ENCODE data around the gene LDLRAD1. TPM values are rescaled to one million over a fixed set of nuclear protein-coding genes. Genes with fewer than 3 reads are reported as not detected.
A peak's percentile ranks its signal among the peaks of the same experiment; 100 is the strongest.

Gene LDLRAD1
- total and polyA plus RNA-seq, 3 donors from 2014 or later: 0.81 to 1.2 (median 1.1) TPM

DNA sequence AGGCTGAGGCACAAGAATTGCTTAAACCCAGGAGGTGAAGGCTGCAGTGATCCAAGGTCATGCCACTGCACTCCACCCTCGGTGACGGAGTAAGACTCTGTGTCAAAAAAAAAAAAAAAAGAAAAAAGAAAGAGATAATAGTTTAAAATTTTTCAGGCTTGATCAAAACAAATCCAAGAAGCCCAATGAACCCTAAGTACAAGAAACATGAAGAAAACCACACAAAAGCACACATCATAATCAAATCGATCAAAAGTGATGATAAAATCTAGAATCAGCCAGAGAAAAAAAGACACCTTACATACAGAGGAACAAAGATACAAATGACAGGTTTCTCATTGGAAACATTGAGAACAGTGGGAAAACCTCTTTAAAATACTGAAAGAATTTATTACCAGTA lies 31.5 kb downstream of the LDLRAD1 start:
- H3K4me3 ChIP-seq: no peak overlapping the region
- WGBS, 2 donors: 82 to 85% methylated on average over 3 of the region's 3 CpGs
- no peaks in the 10 kb centered on the region for H3K36me3 ChIP-seq (ENCODE audit: low read depth, missing control alignments)
- no peak for DNase-seq
- no peaks in the 10 kb centered on the region for H3K9me3 ChIP-seq
- TF ChIP-seq, protein P1, sequence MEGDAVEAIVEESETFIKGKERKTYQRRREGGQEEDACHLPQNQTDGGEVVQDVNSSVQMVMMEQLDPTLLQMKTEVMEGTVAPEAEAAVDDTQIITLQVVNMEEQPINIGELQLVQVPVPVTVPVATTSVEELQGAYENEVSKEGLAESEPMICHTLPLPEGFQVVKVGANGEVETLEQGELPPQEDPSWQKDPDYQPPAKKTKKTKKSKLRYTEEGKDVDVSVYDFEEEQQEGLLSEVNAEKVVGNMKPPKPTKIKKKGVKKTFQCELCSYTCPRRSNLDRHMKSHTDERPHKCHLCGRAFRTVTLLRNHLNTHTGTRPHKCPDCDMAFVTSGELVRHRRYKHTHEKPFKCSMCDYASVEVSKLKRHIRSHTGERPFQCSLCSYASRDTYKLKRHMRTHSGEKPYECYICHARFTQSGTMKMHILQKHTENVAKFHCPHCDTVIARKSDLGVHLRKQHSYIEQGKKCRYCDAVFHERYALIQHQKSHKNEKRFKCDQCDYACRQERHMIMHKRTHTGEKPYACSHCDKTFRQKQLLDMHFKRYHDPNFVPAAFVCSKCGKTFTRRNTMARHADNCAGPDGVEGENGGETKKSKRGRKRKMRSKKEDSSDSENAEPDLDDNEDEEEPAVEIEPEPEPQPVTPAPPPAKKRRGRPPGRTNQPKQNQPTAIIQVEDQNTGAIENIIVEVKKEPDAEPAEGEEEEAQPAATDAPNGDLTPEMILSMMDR (IDR thresholded peaks at IDR 0.05): no peak
- TF ChIP-seq POLR2A (IDR thresholded peaks at IDR 0.05): no peak
- no peak overlapping the region for H3K27ac ChIP-seq
- H3K27me3 ChIP-seq: no peaks in the 10 kb centered on the region
- intact Hi-C loops (cut with DNase I; ENCODE audit: low total_unique reads): no loop called here
- peaks cover 12% of the 10 kb centered on the region for H3K4me1 ChIP-seq

DNA sequence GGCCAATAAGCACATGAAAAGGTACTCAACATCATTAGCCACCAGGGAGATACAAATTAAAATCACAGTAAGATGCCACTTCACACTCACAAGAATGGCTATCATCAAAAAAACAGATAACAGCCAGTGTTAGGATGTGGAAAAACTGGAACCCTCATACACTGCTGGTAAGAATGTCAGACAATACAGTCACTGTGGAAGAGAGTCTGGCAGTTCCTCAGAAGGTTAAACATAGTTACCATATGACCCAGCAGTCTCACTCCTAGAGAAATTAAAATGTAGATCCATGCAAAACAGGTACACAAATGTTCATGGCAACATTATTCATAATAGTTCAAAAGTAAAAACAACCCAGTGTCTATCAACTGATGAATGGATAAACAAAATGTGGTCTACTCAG lies 33.3 kb downstream of the LDLRAD1 start:
- TF ChIP-seq, protein P1 (IDR thresholded peaks at IDR 0.05): no peak
- TF ChIP-seq POLR2A (IDR thresholded peaks at IDR 0.05): no peak
- Histone ChIP-seq H3K27me3 (no peaks in the 10 kb centered on the region), H3K27ac (no peak overlapping the region), H3K4me1 (peaks cover 12% of the 10 kb centered on the region), H3K36me3 (ENCODE audit: low read depth, missing control alignments) (no peaks in the 10 kb centered on the region), H3K4me3 (no peak overlapping the region), H3K9me3 (no peaks in the 10 kb centered on the region)
- intact Hi-C loops (cut with DNase I; ENCODE audit: low total_unique reads): no loop called here
- no peak for DNase-seq

DNA sequence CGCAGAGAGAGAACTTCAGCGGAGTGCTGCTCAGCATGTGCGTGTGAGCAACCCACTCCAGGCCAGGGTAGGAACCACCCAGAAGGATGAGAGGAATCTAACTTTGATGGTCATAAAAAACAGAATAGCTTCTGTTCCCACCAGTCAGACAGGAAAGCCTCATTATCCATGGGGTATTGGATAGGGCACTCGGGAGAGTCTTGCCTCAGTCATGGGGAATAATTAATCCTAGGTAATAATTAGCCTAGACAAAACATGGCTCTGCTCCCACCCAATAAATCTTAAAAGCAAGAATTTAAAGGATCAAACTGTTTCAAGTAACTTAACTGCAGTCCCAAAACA lies 35.3 kb downstream of the LDLRAD1 start:
- Histone ChIP-seq H3K4me1 (peaks cover 12% of the 10 kb centered on the region), H3K36me3 (ENCODE audit: low read depth, missing control alignments) (no peaks in the 10 kb centered on the region), H3K27ac (peak overlapping the region in 1 of 2 donors; percentile 52), H3K9me3 (no peaks in the 10 kb centered on the region), H3K27me3 (no peaks in the 10 kb centered on the region), H3K4me3 (peak overlapping the region; percentile 5 to 44)
- TF ChIP-seq POLR2A (IDR thresholded peaks at IDR 0.05): no peak
- TF ChIP-seq, protein P1 (IDR thresholded peaks at IDR 0.05): no peak
- intact Hi-C loops (cut with DNase I; ENCODE audit: low total_unique reads): no loop called here
- no peak for DNase-seq
- 22 to 24% methylated on average over 4 of the region's 4 CpGs for WGBS, 2 donors

DNA sequence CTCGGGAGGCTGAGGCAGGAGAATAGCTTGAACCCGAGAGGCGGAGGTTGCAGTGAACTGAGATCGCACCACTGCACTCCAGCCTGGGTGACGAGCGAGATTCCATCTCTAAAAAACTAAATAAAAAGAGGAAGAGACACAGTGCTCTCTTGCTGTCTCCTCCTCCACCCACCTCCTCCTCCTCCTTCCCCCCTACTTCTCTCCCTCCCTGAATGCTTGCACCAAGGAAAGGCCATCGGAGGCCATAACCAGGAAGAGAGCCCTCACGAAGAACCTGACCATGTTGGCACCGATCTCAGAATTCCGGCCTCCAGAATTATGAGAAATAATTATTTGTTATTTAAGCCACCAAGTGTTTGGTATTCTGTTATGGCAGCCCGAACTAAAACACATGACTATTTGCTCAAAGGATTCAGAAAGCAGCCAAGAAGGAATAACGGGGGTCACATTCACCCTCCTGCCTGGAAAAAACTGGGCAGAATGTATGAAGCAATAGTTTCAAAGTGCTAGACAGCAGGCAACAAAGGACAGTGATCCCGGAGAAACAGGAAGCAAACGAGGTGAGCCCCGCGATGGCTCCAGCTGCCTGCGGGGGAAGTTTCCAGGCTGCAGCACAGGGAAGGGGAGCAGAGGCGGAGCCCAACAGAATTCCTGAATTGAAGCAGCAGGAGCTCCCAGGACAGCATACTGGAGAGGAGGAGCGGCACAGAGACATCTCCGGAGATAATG lies 35.8 kb downstream of the LDLRAD1 start:
- Histone ChIP-seq H3K27ac (peak overlapping the region; percentile 52 to 60), H3K4me3 (peak overlapping the region; percentile 5 to 44), H3K27me3 (no peaks in the 10 kb centered on the region), H3K9me3 (no peaks in the 10 kb centered on the region), H3K4me1 (peaks cover 12% of the 10 kb centered on the region), H3K36me3 (ENCODE audit: low read depth, missing control alignments) (no peaks in the 10 kb centered on the region)
- DNase-seq: peak; percentile 45
- 37 to 44% methylated on average over 20 of the region's 20 CpGs for WGBS, 2 donors
- intact Hi-C loops (cut with DNase I; ENCODE audit: low total_unique reads): no loop called here
- TF ChIP-seq, protein P1 (IDR thresholded peaks at IDR 0.05): no peak
- TF ChIP-seq POLR2A (IDR thresholded peaks at IDR 0.05): no peak

DNA sequence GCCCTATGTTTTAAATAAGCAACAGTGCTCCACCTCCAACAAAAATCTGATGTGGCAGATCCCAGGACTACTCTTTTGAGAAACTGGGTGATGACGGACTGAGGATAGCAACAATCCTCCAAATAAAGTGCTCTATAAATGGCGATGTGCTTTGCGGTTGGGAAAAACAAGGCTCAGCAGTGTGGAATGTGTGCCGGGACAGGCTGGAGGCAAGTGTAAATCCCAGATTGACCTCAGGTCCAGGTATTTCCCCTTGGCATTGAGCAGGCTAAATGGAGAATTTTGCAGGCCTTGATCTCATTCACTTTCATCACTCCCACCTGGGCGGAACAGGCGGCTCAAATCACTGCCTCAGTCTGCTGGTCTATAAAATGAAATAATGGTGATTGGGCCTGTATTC lies 36.8 kb downstream of the LDLRAD1 start:
- Histone ChIP-seq H3K36me3 (ENCODE audit: low read depth, missing control alignments) (no peaks in the 10 kb centered on the region), H3K9me3 (no peaks in the 10 kb centered on the region), H3K27ac (no peak overlapping the region), H3K4me3 (no peak overlapping the region), H3K4me1 (peaks cover 12% of the 10 kb centered on the region), H3K27me3 (no peaks in the 10 kb centered on the region)
- intact Hi-C loops (cut with DNase I; ENCODE audit: low total_unique reads): no loop called here
- 98 to 99% methylated on average over 6 of the region's 6 CpGs for WGBS, 2 donors
- no peak for DNase-seq
- TF ChIP-seq, protein P1 (IDR thresholded peaks at IDR 0.05): no peak
- TF ChIP-seq POLR2A (IDR thresholded peaks at IDR 0.05): no peak

Measured in testis (tissue), 3 donors.